H1 (cell line): Measurements from ENCODE around the gene ZFP91.

Experiments used
- ATF3 ChIP-seq: IDR thresholded peaks from 2 replicates; pipeline ENCODE4 v1.6.1; 2011; ENCODE audit warnings: low read depth, mild to moderate bottlenecking, low read length; ENCODE audit not compliant: insufficient read depth
- BRCA1 ChIP-seq: IDR thresholded peaks from 2 replicates; pipeline ENCODE4 v1.6.1; 2012; ENCODE audit warnings: low read depth, low read length, improper control_type of control experiment
- CHD1 ChIP-seq: IDR thresholded peaks from 2 replicates; pipeline ENCODE4 v1.6.1; 2012; ENCODE audit warnings: low read depth, low read length, improper control_type of control experiment
- EZH2 ChIP-seq: fragments of 200-600 bp; sonication (generic); IDR thresholded peaks from 2 replicates; pipeline ENCODE4 v1.7.1; 2012; ENCODE audit warnings: low read depth, mild to moderate bottlenecking, moderate library complexity, low read length, inconsistent platforms; ENCODE audit not compliant: severe bottlenecking
- JUN ChIP-seq: IDR thresholded peaks from 2 replicates; pipeline ENCODE4 v1.6.1; 2011; ENCODE audit warnings: low read depth, mild to moderate bottlenecking, improper control_type of control experiment, low read length
- POLR2A ChIP-seq, 2 experiments: IDR thresholded peaks; 1 replicate in 1 of 2; 2 replicates in 1 of 2; pipeline ENCODE4 v1.6.1; 2011; ENCODE audit warnings: low read depth in 2 of 2, low read length in 2 of 2, mild to moderate bottlenecking in 2 of 2; ENCODE audit errors: control extremely low read depth in 1 of 2
- RAD21 ChIP-seq, 2 experiments: IDR thresholded peaks in 1 of 2; conservative IDR thresholded peaks in 1 of 2; 2 replicates each; pipeline ENCODE4 v1.6.1; 2011; ENCODE audit warnings: low read depth in 2 of 2, low read length in 2 of 2, improper control_type of control experiment in 1 of 2, inconsistent platforms in 1 of 2, mild to moderate bottlenecking in 1 of 2, moderate library complexity in 1 of 2
- RFX5 ChIP-seq: IDR thresholded peaks from 2 replicates; pipeline ENCODE4 v1.6.1; 2011; ENCODE audit warnings: low read depth, low read length, improper control_type of control experiment, borderline replicate concordance
- USF2 ChIP-seq: IDR thresholded peaks from 2 replicates; pipeline ENCODE4 v1.6.1; 2011; ENCODE audit warnings: low read length, improper control_type of control experiment
- TF ChIP-seq, protein P1 (sequence below), 3 experiments: IDR thresholded peaks; 1 replicate in 2 of 3; 2 replicates in 1 of 3; pipeline versions ENCODE4 v1.5.1 to v1.6.1; 2011; ENCODE audit warnings: low read length in 3 of 3, mild to moderate bottlenecking in 3 of 3, inconsistent platforms in 2 of 3, low read depth in 1 of 3, moderate library complexity in 1 of 3; ENCODE audit not compliant: insufficient read depth in 1 of 3; ENCODE audit errors: control extremely low read depth in 1 of 3

GRCh38 chr11:58564231-58564630 is 14.6 kb upstream of the ZFP91 start:
- TF ChIP-seq, protein P1, sequence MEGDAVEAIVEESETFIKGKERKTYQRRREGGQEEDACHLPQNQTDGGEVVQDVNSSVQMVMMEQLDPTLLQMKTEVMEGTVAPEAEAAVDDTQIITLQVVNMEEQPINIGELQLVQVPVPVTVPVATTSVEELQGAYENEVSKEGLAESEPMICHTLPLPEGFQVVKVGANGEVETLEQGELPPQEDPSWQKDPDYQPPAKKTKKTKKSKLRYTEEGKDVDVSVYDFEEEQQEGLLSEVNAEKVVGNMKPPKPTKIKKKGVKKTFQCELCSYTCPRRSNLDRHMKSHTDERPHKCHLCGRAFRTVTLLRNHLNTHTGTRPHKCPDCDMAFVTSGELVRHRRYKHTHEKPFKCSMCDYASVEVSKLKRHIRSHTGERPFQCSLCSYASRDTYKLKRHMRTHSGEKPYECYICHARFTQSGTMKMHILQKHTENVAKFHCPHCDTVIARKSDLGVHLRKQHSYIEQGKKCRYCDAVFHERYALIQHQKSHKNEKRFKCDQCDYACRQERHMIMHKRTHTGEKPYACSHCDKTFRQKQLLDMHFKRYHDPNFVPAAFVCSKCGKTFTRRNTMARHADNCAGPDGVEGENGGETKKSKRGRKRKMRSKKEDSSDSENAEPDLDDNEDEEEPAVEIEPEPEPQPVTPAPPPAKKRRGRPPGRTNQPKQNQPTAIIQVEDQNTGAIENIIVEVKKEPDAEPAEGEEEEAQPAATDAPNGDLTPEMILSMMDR (IDR thresholded peaks at IDR 0.05; ENCODE audit: control extremely low read depth in 1 of 3, insufficient read depth in 1 of 3, low read depth in 1 of 3, low read length in 3 of 3) = no peak
- TF ChIP-seq USF2 = no peak
- TF ChIP-seq BRCA1 = no peak
- no peak for TF ChIP-seq RAD21 (IDR thresholded peaks at IDR 0.05 in 1 of 2, conservative IDR thresholded peaks at IDR 0.05 in 1 of 2; ENCODE audit: low read depth in 2 of 2, low read length in 2 of 2)
- no peak for TF ChIP-seq CHD1
- TF ChIP-seq POLR2A (IDR thresholded peaks at IDR 0.05; ENCODE audit: control extremely low read depth in 1 of 2, low read depth in 2 of 2, low read length in 2 of 2) = no peak
- TF ChIP-seq EZH2 = no peak
- no peak for TF ChIP-seq ATF3
- TF ChIP-seq JUN = no peak
- TF ChIP-seq RFX5 = no peak
